H1 (cell line): Measurements from ENCODE around the gene AMPD3. TPM values are rescaled to one million over a fixed set of nuclear protein-coding genes. Genes with fewer than 3 reads are reported as not detected.

Experiments
- CTCF ChIA-PET: fragments of 300-600 bp; sonication (Branson Sonifier 250); formaldehyde crosslinking; loops from one replicate; lab custom pipeline; 2021; ENCODE audit not compliant: partially characterized antibody; lab: Charles Lee
- POLR2A ChIA-PET: fragments of 300-600 bp; sonication (Branson Sonifier 250); formaldehyde crosslinking; loops from one replicate; lab custom pipeline; 2021; ENCODE audit warnings: inconsistent platforms; ENCODE audit not compliant: partially characterized antibody; lab: Charles Lee
- DNase-seq, 2 experiments: peaks; one replicate each; pipeline versions ENCODE4 v3.0.0 to v3.0.0-alpha.2; 2010 to 2022; ENCODE audit warnings: low spot score in 2 of 2, low read depth in 1 of 2, mixed read lengths in 1 of 2
- FAIRE-seq: peaks from 2 replicates; lab custom pipeline; 2011; peaks lifted over from hg19 to GRCh38; lab: Jason Lieb, UNC
- H2AFZ ChIP-seq: 2 replicates; pipeline ENCODE4 v1.8.1; 2012; ENCODE audit warnings: low read length, inconsistent platforms
- H2AK5ac ChIP-seq: 2 replicates; pipeline ENCODE4 v1.6.1; 2013; ENCODE audit warnings: low read depth, low read length
- H2BK120ac ChIP-seq: replicated peaks from 2 replicates; pipeline ENCODE3; 2013; ENCODE audit warnings: low read depth, low read length, inconsistent platforms
- H2BK12ac ChIP-seq: 2 replicates; pipeline ENCODE4 v1.6.1; 2013; ENCODE audit warnings: low read depth, low read length
- H2BK15ac ChIP-seq: 2 replicates; pipeline ENCODE4 v1.6.1; 2013; ENCODE audit warnings: low read length
- H2BK20ac ChIP-seq: 2 replicates; pipeline ENCODE4 v1.6.1; 2013; ENCODE audit warnings: low read length
- H2BK5ac ChIP-seq: 2 replicates; pipeline ENCODE4 v1.6.1; 2013; ENCODE audit warnings: low read depth, low read length
- H3K14ac ChIP-seq: 2 replicates; pipeline ENCODE4 v1.6.1; 2013; ENCODE audit warnings: inconsistent platforms; ENCODE audit not compliant: insufficient read length
- H3K18ac ChIP-seq: 2 replicates; pipeline ENCODE4 v1.6.1; 2013; ENCODE audit warnings: low read length; ENCODE audit errors: extremely low read depth
- H3K23ac ChIP-seq: 2 replicates; pipeline ENCODE4 v1.6.1; 2013; ENCODE audit warnings: inconsistent platforms; ENCODE audit not compliant: insufficient read length
- H3K23me2 ChIP-seq: 2 replicates; pipeline ENCODE4 v1.6.1; 2013; ENCODE audit warnings: low read depth, low read length
- H3K27ac ChIP-seq: 2 replicates; pipeline ENCODE4 v1.6.1; 2011; ENCODE audit warnings: low read depth, low read length, inconsistent platforms
- H3K27me3 ChIP-seq, 4 experiments: replicated peaks in 1 of 4; 1 replicate in 1 of 4; 2 replicates in 3 of 4; pipeline versions ENCODE4 v1.6.1 to v1.8.1; 2011 to 2013; ENCODE audit warnings: low read length in 3 of 4, mild to moderate bottlenecking in 3 of 4, inconsistent platforms in 2 of 4, mixed read lengths in 2 of 4, moderate library complexity in 1 of 4; ENCODE audit not compliant: control insufficient read depth in 3 of 4, insufficient read depth in 3 of 4; ENCODE audit errors: extremely low read depth in 1 of 4
- H3K36me3 ChIP-seq, 4 experiments: 2 replicates each; pipeline versions ENCODE4 v1.6.1 to v1.8.1; 2011 to 2013; ENCODE audit warnings: mild to moderate bottlenecking in 4 of 4, low read length in 3 of 4, moderate library complexity in 2 of 4, control low read depth in 1 of 4, inconsistent platforms in 1 of 4; ENCODE audit not compliant: insufficient read depth in 4 of 4, control insufficient read depth in 2 of 4
- H3K4ac ChIP-seq: replicated peaks from 2 replicates; pipeline ENCODE3; 2013; ENCODE audit warnings: low read length, low read depth, mixed read lengths, inconsistent platforms; ENCODE audit not compliant: insufficient read length
- H3K4me1 ChIP-seq, 4 experiments: replicated peaks in 1 of 4; 1 replicate in 1 of 4; 2 replicates in 3 of 4; pipeline versions ENCODE4 v1.6.1 to v1.8.1; 2011 to 2013; ENCODE audit warnings: low read length in 3 of 4, inconsistent platforms in 2 of 4, mixed read lengths in 1 of 4; ENCODE audit not compliant: insufficient read depth in 4 of 4, control insufficient read depth in 3 of 4
- H3K4me2 ChIP-seq, 2 experiments: 2 replicates each; pipeline versions ENCODE4 v1.6.1 to v1.8.1; 2011 to 2013; ENCODE audit warnings: low read depth in 2 of 2, low read length in 2 of 2, control low read depth in 1 of 2, inconsistent platforms in 1 of 2, mild to moderate bottlenecking in 1 of 2; ENCODE audit not compliant: insufficient read depth in 1 of 2
- H3K4me3 ChIP-seq, 4 experiments: fragments of 200-600, 300-600 bp in 1 of 4; sonication (generic), shearing (Covaris generic), sonication (Bioruptor Twin) in 1 of 4; 2 replicates each; pipeline versions ENCODE4 v1.5.1 to v1.8.1; 2011 to 2016; ENCODE audit warnings: low read length in 4 of 4, low read depth in 3 of 4, control low read depth in 2 of 4, inconsistent platforms in 2 of 4, mild to moderate bottlenecking in 2 of 4, mixed read lengths in 1 of 4, moderate library complexity in 1 of 4; ENCODE audit not compliant: insufficient read depth in 2 of 4; ENCODE audit errors: extremely low read depth in 1 of 4
- H3K56ac ChIP-seq: replicated peaks from 2 replicates; pipeline ENCODE3; 2013; ENCODE audit warnings: low read depth, mild to moderate bottlenecking, mixed read lengths, low read length, inconsistent platforms; ENCODE audit not compliant: insufficient read length
- H3K79me1 ChIP-seq: 2 replicates; pipeline ENCODE4 v1.6.1; 2013; ENCODE audit warnings: low read depth, low read length, control low read depth
- H3K79me2 ChIP-seq, 2 experiments: 2 replicates each; pipeline versions ENCODE4 v1.6.1 to v1.8.1; 2012 to 2013; ENCODE audit warnings: low read length in 2 of 2, mild to moderate bottlenecking in 2 of 2, inconsistent platforms in 1 of 2; ENCODE audit not compliant: insufficient read depth in 2 of 2, control insufficient read depth in 1 of 2
- H3K9ac ChIP-seq, 4 experiments: replicated peaks in 1 of 4; 1 replicate in 1 of 4; 2 replicates in 3 of 4; pipeline versions ENCODE4 v1.6.1 to v1.8.1; 2011 to 2013; ENCODE audit warnings: low read depth in 3 of 4, low read length in 3 of 4, control low read depth in 2 of 4, mild to moderate bottlenecking in 2 of 4, moderate library complexity in 2 of 4, inconsistent platforms in 1 of 4; ENCODE audit errors: extremely low read depth in 1 of 4
- H3K9me3 ChIP-seq, 2 experiments: 2 replicates each; pipeline versions ENCODE4 v1.6.1 to v1.8.1; 2012 to 2013; ENCODE audit warnings: mild to moderate bottlenecking in 2 of 2, moderate library complexity in 2 of 2, control low read depth in 1 of 2, inconsistent platforms in 1 of 2, low read depth in 1 of 2, low read length in 1 of 2, mixed read lengths in 1 of 2; ENCODE audit not compliant: insufficient read depth in 2 of 2
- H4K20me1 ChIP-seq, 2 experiments: replicated peaks in 1 of 2; 2 replicates each; pipeline versions ENCODE3 to v1.8.1; 2011 to 2013; ENCODE audit warnings: inconsistent platforms in 2 of 2, low read length in 2 of 2, mild to moderate bottlenecking in 1 of 2; ENCODE audit not compliant: insufficient read depth in 2 of 2, control insufficient read depth in 1 of 2
- H4K5ac ChIP-seq: 2 replicates; pipeline ENCODE4 v1.6.1; 2013; ENCODE audit warnings: low read length, low read depth, mixed read lengths, inconsistent platforms; ENCODE audit not compliant: insufficient read length
- H4K8ac ChIP-seq: 2 replicates; pipeline ENCODE4 v1.8.0; 2013; ENCODE audit warnings: mild to moderate bottlenecking, moderate library complexity, low read length, inconsistent platforms; ENCODE audit not compliant: insufficient read depth; ENCODE audit errors: extremely low read depth
- H4K91ac ChIP-seq: replicated peaks from 2 replicates; pipeline ENCODE3; 2013; ENCODE audit warnings: low read length, mixed read lengths, inconsistent platforms; ENCODE audit not compliant: insufficient read length
- BCL11A ChIP-seq, 2 experiments: IDR thresholded peaks; one replicate each; pipeline ENCODE4 v1.6.1; 2011; ENCODE audit warnings: low read depth in 2 of 2, low read length in 2 of 2, mild to moderate bottlenecking in 2 of 2
- CBX5 ChIP-seq: fragments of 300-800, 300-1000 bp; sonication (generic); IDR thresholded peaks from 2 replicates; pipeline ENCODE4 v1.7.1; 2016; ENCODE audit warnings: antibody characterized with exemption, low read length, low read depth
- CTBP2 ChIP-seq: IDR thresholded peaks from 2 replicates; pipeline ENCODE4 v1.7.0; 2011; ENCODE audit warnings: borderline replicate concordance, mild to moderate bottlenecking, moderate library complexity, mixed read lengths, low read length; ENCODE audit not compliant: insufficient read depth, insufficient read length
- POU5F1 ChIP-seq: IDR thresholded peaks from 2 replicates; pipeline ENCODE4 v1.6.1; 2011; ENCODE audit warnings: low read depth, mild to moderate bottlenecking, low read length, moderate library complexity
- RFX5 ChIP-seq: IDR thresholded peaks from 2 replicates; pipeline ENCODE4 v1.6.1; 2011; ENCODE audit warnings: low read depth, low read length, improper control_type of control experiment, borderline replicate concordance
- RNF2 ChIP-seq: fragments of 200-900, 300-1000 bp; sonication (generic); IDR thresholded peaks from 2 replicates; pipeline ENCODE4 v1.7.1; 2016; ENCODE audit warnings: borderline replicate concordance, low read depth, mild to moderate bottlenecking, antibody characterized with exemption, low read length; ENCODE audit not compliant: poor library complexity, severe bottlenecking; ENCODE audit errors: missing control alignments
- SP1 ChIP-seq: IDR thresholded peaks from 2 replicates; pipeline ENCODE4 v1.6.1; 2011; ENCODE audit warnings: low read depth, low read length
- SP4 ChIP-seq: IDR thresholded peaks from 2 replicates; pipeline ENCODE4 v1.6.1; 2012; ENCODE audit warnings: low read length, inconsistent platforms
- TAF7 ChIP-seq: optimal IDR thresholded peaks from 2 replicates; pipeline ENCODE3; 2011; ENCODE audit warnings: low read depth, mild to moderate bottlenecking, inconsistent platforms, low read length, moderate library complexity, borderline replicate concordance
- WGBS, 2 experiments: shearing (Covaris generic) in 1 of 2; methylation state at CpG; one replicate each; pipeline versions ENCODE4 v1.1.6 to v1.1.7; 2013 to 2015; ENCODE audit warnings: low lambda C conversion rate in 2 of 2, mixed read lengths in 2 of 2, inconsistent platforms in 1 of 2, low coverage in 1 of 2, missing lambda C conversion rate in 1 of 2; ENCODE audit not compliant: insufficient replicate concordance in 2 of 2, insufficient coverage in 1 of 2, insufficient read length in 1 of 2; ENCODE audit errors: extremely low coverage in 1 of 2, missing lambda C conversion rate in 1 of 2; 5-methylcytosine and 5-hydroxymethylcytosine counted together
- polyA plus RNA-seq, 7 experiments: library from polyadenylated mRNA; depleted of rRNA in 3 of 7; stranded (reverse) in 5 of 7; unstranded in 2 of 7; fragments of >200 nt in 5 of 7; fragments of 200-250 nt in 2 of 7; gene quantifications; 1 replicate in 5 of 7; 2 replicates in 1 of 7; 4 replicates in 1 of 7; pipeline versions ENCODE4 v1.2.1 to v1.2.3, GENCODE V29; 2011 to 2013; ENCODE audit warnings: missing spikeins in 2 of 7, mixed read lengths in 2 of 7
- total RNA-seq: library from RNA; stranded (reverse); fragmentation: NEBNext Ultra II Directional; extraction: Animal tissue kit (Norgen Biotek cat#: 25700); gene quantifications from 2 replicates; pipeline ENCODE4 v1.2.1, GENCODE V29; 2021
- TF ChIP-seq, protein P1 (sequence below): IDR thresholded peaks from 2 replicates; pipeline ENCODE4 v1.6.1; 2011; ENCODE audit warnings: low read depth, mild to moderate bottlenecking, low read length; ENCODE audit not compliant: insufficient read depth
- TF ChIP-seq, protein P2 (sequence below): IDR thresholded peaks from 2 replicates; pipeline ENCODE4 v1.6.1; 2012; ENCODE audit warnings: low read length, inconsistent platforms

The AMPD3 gene
- total and polyA plus RNA-seq, 2 of the 8 experiments (the other 6 are each of a cell fraction or from before 2014, with no cell fraction given), result 4.0 to 6.3 TPM

DNA sequence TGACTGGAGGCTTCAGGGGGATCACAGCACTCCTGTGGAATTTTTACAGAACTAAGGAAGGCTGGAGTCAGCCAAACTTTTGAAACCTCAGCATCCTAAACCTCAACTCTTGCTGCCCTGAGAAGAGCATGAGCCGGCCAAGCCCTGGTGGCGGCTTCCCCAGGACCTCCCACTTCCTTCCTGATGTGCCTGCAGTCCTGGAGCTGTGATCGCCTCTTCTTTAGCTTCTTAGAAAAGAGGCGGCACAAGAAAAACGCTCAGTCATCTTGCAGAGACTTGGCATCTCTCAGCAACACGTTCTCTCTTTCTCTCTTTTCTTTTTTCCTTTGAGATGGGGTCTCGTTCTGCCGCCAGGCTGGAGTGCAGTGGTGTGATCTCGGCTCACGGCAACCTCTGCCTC, 40.4 kb upstream of the AMPD3 start:
- 90% methylated on average over 10 of the region's 10 CpGs; no CpG with 5 or more reads in 1 of the 2 experiments for WGBS, 2 experiments
- Histone ChIP-seq H3K27ac (no peak overlapping the region), H3K56ac (no peak overlapping the region), H3K4me1 (no peaks in the 10 kb centered on the region), H3K23ac (no peak overlapping the region), H3K79me1 (no peaks in the 10 kb centered on the region), H3K36me3 (no peaks in the 10 kb centered on the region), H3K27me3 (no peaks in the 10 kb centered on the region), H2BK12ac (no peak overlapping the region), H2BK120ac (no peak overlapping the region), H3K14ac (no peak overlapping the region), H4K20me1 (no peaks in the 10 kb centered on the region), H4K8ac (no peak overlapping the region), H4K91ac (no peak overlapping the region), H2BK5ac (no peak overlapping the region), H3K23me2 (no peaks in the 10 kb centered on the region), H3K4me2 (no peak overlapping the region), H3K18ac (no peak overlapping the region), H3K9me3 (no peaks in the 10 kb centered on the region), H3K79me2 (no peaks in the 10 kb centered on the region), H3K9ac (no peak overlapping the region), H2BK20ac (no peak overlapping the region), H3K4me3 (no peak overlapping the region), H4K5ac (no peak overlapping the region), H2AFZ (0 out of 2 replicates have a peak overlapping the region, but pooled peaks have one; percentile 49), H2BK15ac (no peak overlapping the region), H3K4ac (no peak overlapping the region), H2AK5ac (no peak overlapping the region)
- DNase-seq (no peak), FAIRE-seq (no peak)
- ChIA-PET POLR2A (interaction anchor here (0.9 to 1.4 kb wide), 2 partner anchors 13 to 126 kb away, joined by 3 to 5 read pairs; partner anchors contain the start of gene RNF141), CTCF (interaction anchor here (1.0 to 4.5 kb wide), 13 partner anchors 11 to 421 kb away, joined by 3 to 20 read pairs (median 5); partner anchors contain the start of genes AMPD3 and RNF141)
- TF ChIP-seq CBX5, result no peak
- TF ChIP-seq, protein P1, sequence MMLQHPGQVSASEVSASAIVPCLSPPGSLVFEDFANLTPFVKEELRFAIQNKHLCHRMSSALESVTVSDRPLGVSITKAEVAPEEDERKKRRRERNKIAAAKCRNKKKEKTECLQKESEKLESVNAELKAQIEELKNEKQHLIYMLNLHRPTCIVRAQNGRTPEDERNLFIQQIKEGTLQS, result no peak
- TF ChIP-seq RNF2, result no peak
- no peak for TF ChIP-seq RFX5
- no peak for TF ChIP-seq TAF7
- TF ChIP-seq SP1, result no peak
- TF ChIP-seq BCL11A (IDR thresholded peaks at IDR 0.05; ENCODE audit: low read depth in 2 of 2, low read length in 2 of 2), result no peak
- TF ChIP-seq POU5F1, result no peak
- no peak for TF ChIP-seq CTBP2
- TF ChIP-seq SP4, result no peak
- TF ChIP-seq, protein P2, sequence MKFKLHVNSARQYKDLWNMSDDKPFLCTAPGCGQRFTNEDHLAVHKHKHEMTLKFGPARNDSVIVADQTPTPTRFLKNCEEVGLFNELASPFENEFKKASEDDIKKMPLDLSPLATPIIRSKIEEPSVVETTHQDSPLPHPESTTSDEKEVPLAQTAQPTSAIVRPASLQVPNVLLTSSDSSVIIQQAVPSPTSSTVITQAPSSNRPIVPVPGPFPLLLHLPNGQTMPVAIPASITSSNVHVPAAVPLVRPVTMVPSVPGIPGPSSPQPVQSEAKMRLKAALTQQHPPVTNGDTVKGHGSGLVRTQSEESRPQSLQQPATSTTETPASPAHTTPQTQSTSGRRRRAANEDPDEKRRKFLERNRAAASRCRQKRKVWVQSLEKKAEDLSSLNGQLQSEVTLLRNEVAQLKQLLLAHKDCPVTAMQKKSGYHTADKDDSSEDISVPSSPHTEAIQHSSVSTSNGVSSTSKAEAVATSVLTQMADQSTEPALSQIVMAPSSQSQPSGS, result no peak
